Colonic mucosa (tissue), 4 donors: ENCODE measurements around the gene CUEDC1. TPM values are rescaled to one million over a fixed set of nuclear protein-coding genes. Genes with fewer than 3 reads are reported as not detected.
"Not testable (repeated sequence)": the region's sequence is repeated elsewhere in the genome, so short reads cannot be mapped to it uniquely, and the experiment has no call there.

Source experiments
- DNase-seq: peaks from one replicate; pipeline ENCODE4 v3.0.0-alpha.2; 2020
- H3K27ac ChIP-seq: fragments of 200-600 bp; one replicate; pipeline ENCODE4 v1.8.0; 2021
- H3K27me3 ChIP-seq: fragments of 200-600 bp; one replicate; pipeline ENCODE4 v1.8.0; 2021
- H3K36me3 ChIP-seq: fragments of 200-600 bp; one replicate; pipeline ENCODE4 v1.8.0; 2021
- H3K4me1 ChIP-seq: fragments of 200-600 bp; one replicate; pipeline ENCODE4 v1.8.0; 2021; ENCODE audit warnings: mild to moderate bottlenecking
- H3K4me3 ChIP-seq: fragments of 200-600 bp; one replicate; pipeline ENCODE4 v1.8.0; 2021
- H3K9ac ChIP-seq, 2 donors: one replicate each; pipeline ENCODE4 v1.7.0; 2013; ENCODE audit warnings: control low read depth in 2 of 2, low read depth in 2 of 2, low read length in 2 of 2
- H3K9me3 ChIP-seq: fragments of 200-600 bp; one replicate; pipeline ENCODE4 v1.8.0; 2021
- intact Hi-C: fragments of 100-400 bp; cut with DNase I; formaldehyde crosslinking; loops from one replicate; pipeline ENCODE4 v1.14.1; 2022
- total RNA-seq, 2 donors: library from RNA; stranded (reverse); fragmentation: NEBNext Ultra II Directional in 1 of 2; extraction: Animal tissue kit (Norgen Biotek cat#: 25700) in 1 of 2; gene quantifications; one replicate each; pipeline ENCODE4 v1.2.1, GENCODE V29; 2021
- TF ChIP-seq, protein P1 (sequence below): fragments of 200-600 bp; IDR thresholded peaks from one replicate; pipeline ENCODE4 v1.8.0; 2022; ENCODE audit warnings: antibody characterized with exemption, mild to moderate bottlenecking
- donor health status: healthy.
- donor health status: DM: no; HTN: no; CAD: no.
- donor health status: DM: no; HTN: no; CAD: no.

Gene CUEDC1
- total RNA-seq, 2 donors from 2014 or later, result 14.7 to 15.2 TPM

- Histone ChIP-seq H3K9ac (no peak overlapping the region), H3K4me3 (no peak overlapping the region), H3K27me3 (no peaks in the 10 kb centered on the region), H3K36me3 (no peaks in the 10 kb centered on the region), H3K27ac (no peak overlapping the region), H3K9me3 (no peaks in the 10 kb centered on the region), H3K4me1 (peaks cover 17% of the 10 kb centered on the region)
- intact Hi-C loops, result no loop called here
- DNase-seq, result no peak
- TF ChIP-seq, protein P1, sequence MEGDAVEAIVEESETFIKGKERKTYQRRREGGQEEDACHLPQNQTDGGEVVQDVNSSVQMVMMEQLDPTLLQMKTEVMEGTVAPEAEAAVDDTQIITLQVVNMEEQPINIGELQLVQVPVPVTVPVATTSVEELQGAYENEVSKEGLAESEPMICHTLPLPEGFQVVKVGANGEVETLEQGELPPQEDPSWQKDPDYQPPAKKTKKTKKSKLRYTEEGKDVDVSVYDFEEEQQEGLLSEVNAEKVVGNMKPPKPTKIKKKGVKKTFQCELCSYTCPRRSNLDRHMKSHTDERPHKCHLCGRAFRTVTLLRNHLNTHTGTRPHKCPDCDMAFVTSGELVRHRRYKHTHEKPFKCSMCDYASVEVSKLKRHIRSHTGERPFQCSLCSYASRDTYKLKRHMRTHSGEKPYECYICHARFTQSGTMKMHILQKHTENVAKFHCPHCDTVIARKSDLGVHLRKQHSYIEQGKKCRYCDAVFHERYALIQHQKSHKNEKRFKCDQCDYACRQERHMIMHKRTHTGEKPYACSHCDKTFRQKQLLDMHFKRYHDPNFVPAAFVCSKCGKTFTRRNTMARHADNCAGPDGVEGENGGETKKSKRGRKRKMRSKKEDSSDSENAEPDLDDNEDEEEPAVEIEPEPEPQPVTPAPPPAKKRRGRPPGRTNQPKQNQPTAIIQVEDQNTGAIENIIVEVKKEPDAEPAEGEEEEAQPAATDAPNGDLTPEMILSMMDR, result no peak
Measured at GRCh38 chr17:57925361-57925990, 29.7 kb downstream of the CUEDC1 start.

- H3K4me1 ChIP-seq, result peaks cover 17% of the 10 kb centered on the region
- H3K9me3 ChIP-seq, result no peaks in the 10 kb centered on the region
- no peak overlapping the region for H3K9ac ChIP-seq
- no peak overlapping the region for H3K4me3 ChIP-seq
- intact Hi-C loops, result no loop called here
- TF ChIP-seq, protein P1, result no peak
- no peaks in the 10 kb centered on the region for H3K27me3 ChIP-seq
- no peak overlapping the region for H3K27ac ChIP-seq
- H3K36me3 ChIP-seq, result no peaks in the 10 kb centered on the region
- no peak for DNase-seq
Measured at GRCh38 chr17:57924677-57925076, 30.5 kb downstream of the CUEDC1 start.

DNA sequence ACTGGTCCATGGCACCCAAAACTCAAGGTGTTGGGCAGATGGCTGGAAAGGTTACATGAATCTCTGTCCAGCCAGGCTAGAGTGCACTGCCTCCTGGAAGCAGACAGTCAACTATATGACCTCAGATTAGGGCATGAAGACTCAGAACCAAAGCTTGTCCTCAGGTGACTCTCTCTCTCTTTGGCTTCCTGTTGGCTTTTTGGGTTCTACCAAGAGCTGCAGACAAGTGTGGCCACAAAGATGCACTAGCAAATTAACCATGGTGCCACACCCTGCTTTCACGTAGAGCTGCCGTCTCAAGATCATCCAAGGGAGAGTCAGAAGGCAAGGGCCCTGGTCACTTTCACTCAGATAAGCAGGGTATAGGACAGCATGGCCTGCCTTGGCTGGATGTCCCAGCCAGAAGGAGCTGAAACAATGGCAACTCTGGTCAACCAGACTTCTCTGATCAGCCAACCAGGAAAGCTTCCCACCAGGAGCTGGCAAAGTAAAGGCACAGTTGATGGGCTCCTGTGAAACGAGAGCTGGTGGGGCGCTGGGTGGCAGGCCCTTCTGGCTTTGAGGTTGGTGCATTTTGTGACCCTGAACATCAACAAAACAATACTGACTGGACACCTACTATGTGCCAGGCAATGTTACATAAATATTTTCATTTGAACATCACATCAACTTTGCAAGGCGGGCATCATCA lies 31.9 kb downstream of the CUEDC1 start:
- H3K4me3 ChIP-seq, result no peak overlapping the region
- H3K27ac ChIP-seq, result no peak overlapping the region
- TF ChIP-seq, protein P1, result no peak
- intact Hi-C loops, result no loop called here
- H3K27me3 ChIP-seq, result no peaks in the 10 kb centered on the region
- DNase-seq, result no peak
- H3K9me3 ChIP-seq, result no peaks in the 10 kb centered on the region
- peaks cover 17% of the 10 kb centered on the region for H3K4me1 ChIP-seq
- no peak overlapping the region for H3K9ac ChIP-seq
- no peaks in the 10 kb centered on the region for H3K36me3 ChIP-seq

- DNase-seq, intact Hi-C loops, H3K36me3 ChIP-seq, H3K9ac ChIP-seq, H3K27me3 ChIP-seq, H3K9me3 ChIP-seq, H3K4me3 ChIP-seq: not testable (repeated sequence)
- H3K4me1 ChIP-seq, result peaks cover 14% of the 10 kb centered on the region
- peak overlapping the region; percentile 50 for H3K27ac ChIP-seq
Measured at GRCh38 chr17:57922745-57923144, 32.5 kb downstream of the CUEDC1 start.

DNA sequence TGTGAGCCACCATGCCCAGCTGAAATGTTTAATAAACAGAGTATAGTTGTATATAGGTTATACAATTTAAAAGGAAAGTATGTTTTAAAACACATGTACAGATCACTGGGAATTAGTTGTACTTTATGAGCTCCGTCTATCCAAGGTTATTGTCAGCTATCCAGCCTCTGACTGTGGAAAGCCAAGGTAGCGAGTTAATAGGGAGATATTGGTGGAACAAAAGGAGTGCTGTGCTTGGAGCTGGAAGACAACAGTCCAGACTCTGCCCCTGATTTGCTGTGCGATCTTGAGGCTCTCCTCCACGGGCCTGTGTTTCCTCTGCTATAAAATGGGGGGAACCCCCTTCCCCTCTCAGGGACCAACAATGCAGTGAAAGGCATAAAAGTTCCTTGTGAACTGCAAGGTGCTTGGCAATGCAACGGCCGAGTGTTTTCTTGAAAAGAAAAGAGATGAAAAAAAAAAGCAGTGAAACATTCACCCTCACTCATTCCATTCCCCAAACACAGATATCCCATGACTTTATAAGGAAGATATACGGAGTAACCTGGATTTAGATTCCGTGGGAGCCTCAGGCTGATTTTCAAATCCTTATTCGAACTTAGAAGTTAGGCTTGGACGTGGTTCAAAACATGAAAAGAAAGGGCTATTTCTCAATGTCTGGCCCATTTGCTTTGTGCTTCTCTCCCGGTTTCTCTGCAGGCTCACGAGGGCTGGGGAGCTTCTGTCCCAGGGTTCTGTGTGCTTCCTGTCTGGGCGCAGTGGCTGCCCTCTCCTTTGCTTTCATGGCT lies 34.1 kb downstream of the CUEDC1 start:
- Histone ChIP-seq H3K4me3 (no peak overlapping the region), H3K9ac (peak overlapping the region in 1 of 2 donors; percentile 4), H3K9me3 (no peaks in the 10 kb centered on the region), H3K27me3 (no peaks in the 10 kb centered on the region), H3K36me3 (no peaks in the 10 kb centered on the region), H3K4me1 (peaks cover 10% of the 10 kb centered on the region), H3K27ac (peak overlapping the region; percentile 50)
- TF ChIP-seq, protein P1, result no peak
- intact Hi-C loops, result no loop called here
- no peak for DNase-seq
